AG20443 (cell line): ENCODE results near the gene MANBA.

Experiments used
- DNase-seq: peaks from one replicate; pipeline ENCODE4 v3.0.0; 2012; ENCODE audit warnings: low spot score, mixed read lengths

Gene MANBA

DNA sequence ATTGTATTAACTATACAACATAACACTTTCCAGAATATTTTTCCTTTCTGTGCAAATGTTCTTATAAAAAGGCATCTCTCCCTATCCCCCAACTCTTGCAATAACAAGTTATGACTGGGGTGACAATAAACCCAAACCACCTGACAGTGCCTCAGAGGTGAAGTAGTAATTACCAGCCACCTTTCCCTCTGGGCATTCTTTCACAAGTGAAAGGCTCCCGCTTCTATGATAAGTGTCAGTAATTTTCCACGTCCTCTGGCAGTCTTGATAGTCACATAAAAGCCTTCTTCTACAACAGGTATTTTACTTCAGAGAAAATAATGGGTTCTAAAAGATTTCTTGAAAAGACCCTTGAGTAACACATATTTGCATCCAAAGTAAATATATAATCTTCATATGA is 82.7 kb downstream of the MANBA start:
- DNase-seq, result no peak

DNA sequence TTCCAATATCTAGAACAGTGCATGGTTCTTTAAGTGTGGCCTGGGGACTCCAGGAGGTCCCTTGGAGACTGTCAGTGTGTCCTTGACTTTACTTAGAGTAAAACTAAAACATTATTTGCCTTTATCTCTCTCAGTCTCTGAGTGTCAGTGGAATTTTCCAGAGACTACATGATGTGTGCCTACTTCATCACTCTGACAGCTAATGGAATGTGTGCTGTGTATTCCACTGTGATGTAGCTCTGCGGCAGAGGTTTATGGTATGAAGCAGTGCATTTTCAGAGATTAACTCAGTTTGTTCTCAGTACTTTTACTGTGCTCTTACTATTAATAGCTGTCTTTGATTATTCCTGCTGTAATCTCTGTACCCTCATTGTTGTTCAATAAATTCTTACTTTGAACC is 85.6 kb downstream of the MANBA start:
- DNase-seq, result no peak

DNA sequence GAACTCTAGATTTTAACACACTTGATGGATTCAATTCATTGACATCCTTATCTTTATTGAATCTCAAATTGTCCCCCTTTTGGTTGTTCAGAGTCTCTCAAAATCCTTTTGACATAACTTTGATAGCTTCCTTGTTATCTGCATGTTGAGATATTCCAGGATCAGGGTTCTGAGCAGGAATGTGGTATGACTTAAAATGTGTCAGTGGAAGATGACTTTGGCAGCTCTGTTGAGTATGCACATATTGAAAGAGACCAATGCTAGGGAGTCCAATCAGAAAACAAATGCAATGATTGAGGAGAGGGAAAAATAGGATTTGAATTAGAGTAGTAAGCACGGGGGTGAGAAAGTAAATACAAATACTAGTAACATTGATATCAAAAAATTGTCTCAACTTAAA is 93.8 kb downstream of the MANBA start:
- no peak for DNase-seq

DNA sequence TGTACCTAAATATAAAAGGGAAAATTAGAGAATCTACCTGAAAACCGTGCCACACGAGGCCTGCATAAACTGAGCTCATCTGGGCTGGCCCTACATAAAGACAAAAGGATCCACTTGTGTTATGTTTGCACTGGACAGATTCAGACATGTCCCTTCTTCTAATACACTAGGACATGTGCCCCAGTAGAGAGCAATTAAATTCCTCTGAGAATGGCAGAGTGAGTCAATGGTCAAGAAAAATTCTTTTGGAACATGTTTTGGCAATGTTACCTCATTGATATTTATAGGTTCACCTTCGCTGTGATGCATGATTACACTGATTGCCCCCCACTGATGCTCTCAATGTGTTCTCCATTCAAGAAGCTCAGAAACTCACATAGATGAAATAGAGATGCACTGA is 95.2 kb downstream of the MANBA start:
- no peak for DNase-seq

DNA sequence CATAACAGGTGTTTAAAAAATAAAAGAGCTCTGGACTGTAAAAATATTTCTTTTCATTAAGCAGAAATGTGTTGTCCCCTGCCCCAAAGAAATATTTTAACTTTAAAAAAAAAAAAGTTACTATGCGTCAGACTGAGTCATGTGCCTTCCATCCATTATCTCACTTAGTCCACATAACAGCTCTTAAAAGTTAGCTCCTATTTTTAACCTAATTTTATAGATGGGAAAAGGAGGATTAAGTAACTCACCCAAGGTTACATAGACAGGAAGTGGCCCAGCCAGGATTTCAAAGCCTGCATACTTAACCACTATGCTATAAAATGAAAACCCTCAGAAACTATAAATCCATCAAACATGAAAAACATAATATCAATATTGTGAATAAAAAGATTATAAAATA is 97.7 kb downstream of the MANBA start:
- DNase-seq, result peak; percentile 34

DNA sequence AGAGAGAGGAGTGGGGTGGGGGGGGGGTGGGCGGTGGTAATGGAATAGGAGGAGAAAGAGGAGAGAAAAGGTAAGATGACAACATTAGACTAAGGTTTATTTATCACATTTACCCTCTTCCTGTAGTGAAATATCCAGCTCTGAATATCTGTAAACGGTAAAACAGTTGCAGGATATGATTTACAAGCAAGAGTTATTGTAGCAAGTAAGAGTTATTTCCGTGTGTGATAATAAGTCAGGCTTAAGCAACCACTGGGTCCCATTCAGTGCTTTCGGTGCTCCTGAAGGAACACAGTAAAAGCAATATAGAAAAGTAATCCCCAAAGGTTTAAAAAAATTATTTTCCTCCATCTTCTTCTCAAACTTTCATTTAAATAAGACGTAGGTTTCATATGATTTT is 103.6 kb downstream of the MANBA start:
- no peak for DNase-seq

DNA sequence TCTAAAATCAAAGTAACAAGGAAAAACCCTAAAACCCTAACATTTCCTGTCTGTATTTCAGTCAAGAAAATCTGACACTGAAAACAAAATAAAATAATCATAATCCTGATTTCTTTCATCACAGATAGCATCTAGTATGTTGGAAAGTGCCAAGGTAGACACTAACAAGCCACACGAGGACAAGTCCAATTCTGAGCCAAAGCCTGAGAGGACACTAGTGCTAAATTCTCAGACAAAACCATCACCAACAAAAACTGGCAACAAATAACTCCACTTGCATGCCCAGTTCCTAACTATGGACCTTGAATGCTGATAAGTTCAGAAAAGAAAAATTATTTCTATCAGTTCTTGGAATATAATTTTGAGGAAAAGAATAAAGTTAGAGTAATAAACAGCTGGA is 113.7 kb downstream of the MANBA start:
- DNase-seq, result no peak

DNA sequence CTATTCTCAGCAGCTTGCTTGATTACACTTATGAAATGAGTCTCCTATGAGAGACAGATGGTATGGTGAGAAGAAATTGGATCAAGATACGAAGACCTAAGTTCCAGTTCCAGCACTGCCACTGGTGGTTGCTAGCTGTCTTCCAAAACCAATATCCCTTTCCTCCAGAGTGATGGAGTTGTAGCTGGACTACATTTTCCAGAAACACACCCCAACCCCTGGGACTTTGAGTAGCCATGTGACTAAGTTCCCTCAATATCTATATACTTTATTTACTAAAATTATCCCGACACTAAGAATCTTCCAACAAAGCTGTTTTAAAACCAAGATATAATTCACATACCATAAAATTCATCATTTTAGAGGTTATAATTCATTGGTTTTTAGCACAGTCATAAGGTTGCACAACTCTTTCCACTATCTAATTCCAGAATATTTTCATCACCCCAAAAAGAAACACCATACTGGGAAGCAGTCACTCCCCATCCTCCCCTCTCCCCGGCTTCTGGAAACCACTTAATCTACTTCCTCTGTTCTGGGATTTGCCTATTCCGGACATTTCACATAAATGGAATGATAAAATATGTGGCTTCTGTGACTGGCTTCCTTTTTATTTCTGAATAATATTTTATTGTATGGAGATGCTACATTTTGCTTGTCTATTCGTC is 118.0 kb downstream of the MANBA start:
- DNase-seq, result no peak

DNA sequence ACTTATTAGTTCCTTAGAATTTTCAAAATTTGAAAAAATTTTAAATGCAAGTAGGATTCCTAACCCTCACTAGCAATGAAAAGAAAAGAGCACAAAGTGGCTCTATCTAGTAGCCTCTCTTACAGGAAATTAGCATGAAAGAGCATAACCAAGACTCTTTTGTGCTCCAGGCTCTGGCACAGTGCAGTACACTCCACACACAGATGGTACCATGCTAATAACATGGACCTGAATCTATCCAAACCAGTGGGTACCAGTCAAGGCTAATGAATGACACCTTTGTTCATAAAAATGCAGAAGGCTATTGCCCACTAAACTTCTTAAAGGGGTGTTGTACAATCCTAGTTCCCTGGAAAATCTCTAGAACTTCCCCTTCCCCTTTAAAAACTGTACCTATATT is 119.0 kb downstream of the MANBA start:
- no peak for DNase-seq

DNA sequence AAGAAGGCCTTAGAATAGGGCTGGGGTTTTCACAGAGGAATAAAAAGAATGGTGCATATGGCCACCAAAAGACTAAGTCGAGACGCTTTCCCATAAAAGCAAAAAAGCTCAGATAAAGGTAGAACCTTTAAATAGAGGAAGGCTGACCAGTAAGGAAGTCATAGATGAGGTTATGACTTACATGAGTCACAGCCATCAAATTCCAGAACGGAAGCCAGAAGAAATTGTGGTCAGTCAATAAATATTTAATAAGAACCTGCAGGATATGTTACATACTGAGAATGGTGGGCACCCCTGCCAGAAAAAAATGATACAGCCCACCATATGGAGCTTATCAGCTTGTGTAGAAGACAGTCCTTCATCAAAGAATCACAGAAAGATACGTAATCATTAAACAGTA is 120.1 kb downstream of the MANBA start:
- peak; percentile 29 for DNase-seq

DNA sequence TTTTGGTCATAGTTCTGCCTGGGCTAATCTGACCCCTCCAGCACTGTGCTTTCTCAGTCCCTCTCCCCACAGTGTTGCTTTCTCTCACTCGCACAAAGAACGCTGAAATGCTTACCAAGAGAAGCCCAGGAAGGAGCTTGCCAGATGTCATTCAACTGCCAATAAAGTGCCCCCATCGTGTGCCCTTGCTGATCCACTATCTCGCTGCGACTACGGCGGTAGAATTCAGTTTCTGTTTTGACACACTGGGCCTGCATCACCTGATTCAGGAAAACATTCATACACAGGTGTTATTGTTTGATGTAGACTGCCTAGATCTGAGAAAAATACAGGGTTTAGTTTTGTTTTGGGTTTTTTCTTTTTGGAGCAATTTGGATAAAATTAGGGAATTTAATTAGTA is 121.2 kb downstream of the MANBA start:
- DNase-seq, result no peak

DNA sequence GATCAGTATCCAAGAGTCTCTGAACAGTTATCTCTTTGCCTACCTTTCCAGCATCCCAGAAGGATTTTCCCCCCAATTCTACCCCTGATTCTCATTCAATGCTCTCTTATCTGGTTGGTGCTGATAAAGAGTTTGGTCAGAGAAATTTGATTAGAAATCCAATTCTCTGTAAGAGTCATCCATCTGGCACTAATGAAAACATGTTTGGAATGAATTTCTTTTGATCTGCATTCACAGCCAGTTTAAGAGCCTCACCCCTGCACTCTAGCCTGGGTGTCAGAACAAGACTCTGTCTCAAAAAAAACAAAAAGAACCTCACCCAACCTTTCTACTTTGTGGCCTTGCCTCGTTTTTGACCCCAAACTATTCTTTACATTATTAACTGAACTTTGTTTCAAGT is 122.1 kb downstream of the MANBA start:
- DNase-seq, result no peak

DNA sequence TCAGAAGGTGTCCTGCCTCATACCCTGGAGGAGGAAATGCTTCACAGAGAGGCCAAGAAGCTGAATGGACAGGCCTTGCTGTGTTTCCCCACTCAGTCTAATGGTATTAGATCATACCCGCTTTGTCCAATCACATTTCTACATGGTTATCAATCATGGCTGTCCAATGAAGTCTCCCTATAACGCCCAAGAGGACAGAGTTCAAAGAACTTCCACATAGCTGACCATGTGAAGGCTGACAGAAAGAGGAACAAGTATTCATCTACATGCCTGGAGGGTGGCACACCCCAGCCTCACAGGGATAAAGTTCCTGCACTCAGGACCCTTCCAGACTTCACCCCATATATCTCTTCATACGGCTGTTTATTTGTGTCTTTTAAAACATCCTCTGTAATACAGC is 123.4 kb downstream of the MANBA start:
- no peak for DNase-seq

DNA sequence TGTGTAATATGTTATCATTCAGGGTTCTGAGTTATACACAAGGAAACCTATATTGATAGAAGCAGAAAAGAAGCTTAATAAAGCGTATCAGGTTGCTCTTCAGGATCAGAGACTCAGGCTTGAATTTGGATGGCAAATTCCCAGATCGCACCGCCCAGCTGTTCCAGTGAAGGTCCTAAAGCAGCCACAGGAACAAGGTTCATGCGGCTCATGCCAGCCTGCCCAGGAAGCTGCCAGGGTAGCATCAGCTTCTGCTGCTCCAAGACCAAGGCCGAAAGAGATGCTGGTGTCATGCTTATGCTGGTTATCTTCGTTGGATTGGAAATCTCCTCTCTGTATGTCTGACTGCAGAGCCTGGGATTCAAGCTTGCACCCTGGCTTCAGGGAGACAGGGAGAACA is 127.7 kb downstream of the MANBA start:
- no peak for DNase-seq

DNA sequence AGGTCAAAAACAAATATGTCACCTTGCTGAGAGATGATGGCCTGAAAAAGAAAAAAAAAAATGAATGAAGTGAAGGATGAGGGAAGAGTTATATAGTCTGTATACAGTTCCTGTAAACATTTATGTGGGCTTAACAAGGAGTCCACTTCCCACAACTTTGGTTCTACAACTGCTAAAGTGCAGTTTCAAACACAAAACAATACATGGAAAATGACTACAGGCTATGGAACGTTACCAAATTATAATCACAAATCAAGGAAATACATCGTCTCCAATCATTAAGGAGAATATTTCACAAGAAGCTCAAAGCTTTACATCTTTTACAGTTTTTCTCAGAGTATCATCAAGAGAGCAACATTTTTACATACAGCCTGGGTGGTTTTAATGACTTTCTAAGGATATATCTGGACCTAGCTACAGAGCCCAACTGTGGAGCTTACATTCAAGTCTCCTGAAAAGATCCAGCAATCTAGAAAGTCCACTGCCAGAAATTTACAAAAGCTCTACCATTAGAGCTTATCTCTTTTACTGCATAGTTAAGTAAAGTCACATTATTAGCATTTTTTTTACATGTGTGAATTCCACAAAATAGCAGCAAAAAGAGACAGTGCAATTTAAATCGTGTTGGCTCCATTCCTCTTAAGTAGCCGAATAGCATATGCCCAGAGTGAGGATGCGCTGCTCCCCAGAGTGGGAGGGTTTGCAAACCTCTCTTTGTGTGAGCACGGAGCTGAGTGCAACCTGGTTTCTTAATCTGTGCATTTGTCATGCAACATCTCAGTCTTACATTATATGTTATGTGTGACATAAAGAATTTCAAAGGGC is 128.3 kb downstream of the MANBA start:
- no peak for DNase-seq

DNA sequence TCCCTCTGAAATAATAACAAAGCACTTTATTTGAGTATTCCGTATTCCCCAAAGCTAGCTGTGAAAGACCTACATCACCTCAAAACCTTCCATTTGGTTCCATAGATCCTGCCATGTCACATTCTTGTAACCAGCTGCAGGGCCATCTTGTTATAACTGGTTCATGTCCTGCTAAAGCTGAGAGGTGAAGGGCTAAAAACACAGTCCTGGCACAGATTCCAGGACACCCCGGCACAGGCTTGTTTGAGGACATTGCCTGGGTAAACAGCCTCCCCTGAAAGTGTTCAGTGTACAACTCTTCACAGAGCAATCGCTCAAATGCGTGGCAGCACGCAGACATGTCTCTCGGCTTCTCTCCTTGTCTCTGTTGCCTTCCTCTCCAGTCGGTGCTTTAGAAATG is 129.2 kb downstream of the MANBA start:
- DNase-seq, result no peak

DNA sequence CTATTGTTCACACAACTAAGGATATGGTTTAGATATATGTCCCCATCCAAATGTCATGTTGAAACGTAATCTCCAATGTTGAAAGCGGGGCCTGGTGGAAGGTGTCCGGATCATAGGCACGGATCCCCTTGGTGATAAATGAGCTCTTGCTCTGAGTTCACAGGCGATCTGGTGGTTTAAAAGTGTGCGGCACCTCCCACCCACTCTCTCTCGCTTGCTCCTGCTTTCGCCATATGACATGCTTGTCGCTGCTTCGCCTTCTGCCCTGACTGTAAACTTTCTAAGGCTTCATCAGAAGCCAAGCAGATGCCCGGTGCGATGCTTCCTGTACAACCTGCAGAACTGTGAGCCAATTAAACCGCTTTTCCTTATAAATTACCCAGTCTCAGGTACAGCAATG is 131.1 kb downstream of the MANBA start:
- DNase-seq, result no peak

DNA sequence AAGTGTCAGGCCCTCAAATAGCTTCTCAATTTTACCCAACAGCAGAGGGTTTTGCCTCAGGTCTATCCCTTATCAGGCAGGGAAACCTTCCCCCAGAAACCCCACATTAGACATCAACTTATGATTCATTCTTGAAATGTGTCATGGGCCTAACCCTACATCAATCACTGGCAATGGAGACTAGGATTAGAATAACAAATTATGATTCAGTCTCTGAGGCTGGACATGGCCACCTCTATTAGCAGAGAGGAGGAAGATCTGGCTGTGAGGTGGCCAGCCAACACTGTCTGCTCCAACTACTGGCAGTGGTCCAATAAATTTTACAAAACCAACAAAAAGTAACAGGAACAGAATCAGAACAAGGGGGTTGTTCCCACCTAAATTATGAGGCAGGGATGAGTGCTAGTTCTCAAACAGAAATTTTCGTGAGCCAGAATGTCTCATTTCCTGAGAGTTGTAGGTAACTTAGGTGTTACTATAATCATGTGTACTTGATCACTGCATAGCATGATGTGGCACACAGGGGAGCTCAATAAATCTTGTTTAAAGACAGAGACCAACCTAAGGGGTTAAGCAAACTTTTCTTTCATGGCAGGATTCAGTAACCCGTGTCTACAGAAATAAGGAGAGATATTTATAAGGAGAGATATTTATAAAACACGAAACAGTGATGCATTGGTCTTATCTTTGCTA is 132.8 kb downstream of the MANBA start:
- DNase-seq, result peak; percentile 65

DNA sequence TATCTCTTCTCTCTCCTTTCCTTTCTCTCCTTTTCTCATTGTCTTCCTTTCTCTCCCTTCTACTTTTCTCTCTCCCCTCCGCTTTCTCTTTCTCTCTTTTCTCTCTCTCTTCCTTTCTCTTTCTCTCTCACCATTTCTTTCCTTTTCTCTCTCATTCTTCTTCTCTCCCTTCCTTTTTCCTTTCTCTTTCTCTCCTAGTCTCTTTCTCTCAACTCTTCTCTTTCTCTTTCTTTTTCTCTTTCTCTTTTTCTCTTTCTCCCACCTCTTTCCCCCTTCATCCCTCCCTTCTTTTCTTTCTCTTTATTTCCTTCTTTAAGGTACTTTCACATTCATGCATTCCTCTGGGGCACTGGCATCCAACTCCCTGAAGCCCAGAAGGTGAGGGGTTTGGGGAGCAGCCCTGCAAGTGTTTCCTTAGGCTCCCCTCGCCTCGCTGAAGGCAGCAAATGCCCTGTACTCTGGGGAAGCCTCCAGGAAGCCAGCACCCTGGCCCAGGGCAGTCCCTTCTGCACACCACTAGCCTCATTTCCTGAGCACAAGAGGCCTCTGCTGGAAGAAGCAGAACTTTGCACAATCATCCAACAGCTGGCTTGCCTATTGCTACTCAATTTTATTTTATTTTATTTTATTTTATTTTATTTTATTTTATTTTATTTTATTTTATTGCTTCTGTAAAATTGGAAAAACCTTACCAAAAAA is 135.4 kb downstream of the MANBA start:
- peak; percentile 52 for DNase-seq

DNA sequence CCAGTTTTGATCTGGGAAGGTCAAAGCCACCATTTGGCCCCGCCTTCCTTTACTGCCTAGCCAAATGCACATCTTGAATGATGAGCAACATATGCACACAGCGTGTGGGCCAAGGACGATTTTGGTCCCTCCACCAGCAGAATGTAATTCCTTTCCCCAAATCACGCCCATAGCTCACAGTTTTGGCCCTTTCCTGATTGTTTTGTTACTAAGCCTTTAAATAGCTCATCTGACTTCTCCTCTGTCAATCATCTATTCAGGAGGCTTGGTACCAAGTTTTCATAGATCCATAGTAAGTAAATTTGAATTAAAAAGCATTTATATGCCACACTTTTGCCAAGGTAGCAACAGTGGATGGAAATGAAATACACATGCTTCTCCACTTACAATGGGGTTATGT is 136.3 kb downstream of the MANBA start:
- no peak for DNase-seq

DNA sequence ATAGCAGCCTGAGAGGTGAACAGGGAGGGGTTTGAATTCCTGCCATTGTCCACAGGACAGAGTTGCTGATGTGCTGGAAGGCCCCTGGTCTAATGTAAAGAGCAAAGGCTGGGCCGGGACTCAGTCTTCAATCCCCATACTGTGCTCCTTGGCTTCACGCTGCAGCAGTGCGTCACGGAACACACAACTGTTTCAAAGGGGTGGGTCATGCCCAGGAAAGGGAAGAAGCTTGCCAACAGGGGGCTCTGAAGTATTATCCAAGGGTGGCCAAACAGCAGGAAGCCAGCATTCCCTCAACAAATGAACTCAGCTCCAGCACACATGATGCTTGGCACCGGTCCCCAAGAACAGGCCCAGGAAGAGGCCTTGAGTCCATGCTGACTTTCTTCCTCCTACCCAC is 137.1 kb downstream of the MANBA start:
- no peak for DNase-seq

DNA sequence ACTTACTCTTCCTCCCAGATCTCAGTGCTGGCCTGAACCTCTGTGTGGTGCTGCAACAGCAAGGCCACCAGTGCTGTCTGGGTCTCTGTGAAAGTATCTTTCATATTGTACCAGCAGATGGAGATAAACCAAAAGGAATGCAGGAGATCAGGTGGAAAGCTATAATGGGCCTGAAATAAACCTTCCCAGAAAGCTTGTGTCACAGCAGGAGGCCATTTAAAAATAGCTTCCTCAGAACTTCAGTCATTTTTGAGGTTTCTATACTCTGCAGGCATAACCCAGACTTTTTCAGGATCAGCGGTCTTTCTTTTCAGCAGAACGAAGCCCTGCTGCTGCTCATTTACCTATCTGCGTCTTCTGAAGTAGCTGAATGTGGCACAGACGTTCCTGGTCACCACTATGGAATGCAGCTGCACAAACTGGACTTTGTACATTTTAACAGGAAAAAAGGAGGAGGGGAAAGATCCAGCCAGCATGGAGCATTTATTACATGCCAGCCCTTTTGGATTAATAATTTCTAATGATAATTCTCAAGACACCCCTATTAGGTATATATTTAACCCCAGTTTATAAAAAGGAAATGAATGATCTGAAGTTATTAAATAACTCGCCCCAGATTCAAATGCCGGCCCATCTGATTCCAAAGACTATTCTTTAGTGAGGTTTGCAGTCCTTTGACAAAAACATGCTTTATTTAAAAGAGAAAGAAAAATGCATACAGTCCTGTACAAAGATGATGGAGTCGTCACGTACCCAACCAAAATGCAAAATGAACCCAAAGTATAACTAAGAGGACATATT is 139.9 kb downstream of the MANBA start:
- peak; percentile 82 for DNase-seq
